Keratinocyte (primary cell): ENCODE data around the gene BAIAP3. TPM values are rescaled to one million over a fixed set of nuclear protein-coding genes. Genes with fewer than 3 reads are reported as not detected.

Source experiments
- DNase-seq: peaks from one replicate; pipeline ENCODE4 v3.0.0-alpha.2; 2011; ENCODE audit warnings: low read depth, missing footprints, low spot score
- FAIRE-seq: peaks from 2 replicates; lab custom pipeline; 2011; peaks lifted over from hg19 to GRCh38; lab: Jason Lieb, UNC
- H2AFZ ChIP-seq: 2 replicates; pipeline ENCODE4 v1.6.0; 2012; ENCODE audit warnings: low read length, control low read depth, inconsistent platforms; ENCODE audit not compliant: control insufficient read depth
- H3K27ac ChIP-seq: 2 replicates; pipeline ENCODE4 v1.5.1; 2011; ENCODE audit warnings: low read length; ENCODE audit not compliant: control insufficient read depth, insufficient read depth
- H3K27me3 ChIP-seq: 3 replicates; pipeline ENCODE4 v1.6.0; 2011; ENCODE audit warnings: low read length; ENCODE audit not compliant: control insufficient read depth, insufficient read depth; ENCODE audit errors: extremely low read depth
- H3K36me3 ChIP-seq, 2 experiments: 2 replicates in 1 of 2; 3 replicates in 1 of 2; pipeline ENCODE4 v1.5.1; 2011; ENCODE audit warnings: low read length in 2 of 2, mild to moderate bottlenecking in 1 of 2; ENCODE audit not compliant: control insufficient read depth in 2 of 2, insufficient read depth in 2 of 2; ENCODE audit errors: extremely low read depth in 1 of 2
- H3K4me1 ChIP-seq: 3 replicates; pipeline ENCODE4 v1.5.1; 2011; ENCODE audit warnings: low read length; ENCODE audit not compliant: control insufficient read depth, insufficient read depth; ENCODE audit errors: extremely low read depth
- H3K4me2 ChIP-seq: 3 replicates; pipeline ENCODE4 v1.6.0; 2011; ENCODE audit warnings: low read depth, low read length; ENCODE audit not compliant: control insufficient read depth, insufficient read depth; ENCODE audit errors: extremely low read depth
- H3K4me3 ChIP-seq, 3 experiments: fragments of 200-600 bp in 1 of 3; sonication (generic) in 1 of 3; 2 replicates in 2 of 3; 3 replicates in 1 of 3; pipeline ENCODE4 v1.5.1; 2011 to 2016; ENCODE audit warnings: low read length in 3 of 3, mild to moderate bottlenecking in 3 of 3, control low read depth in 2 of 3, inconsistent platforms in 1 of 3, low read depth in 1 of 3, mixed read lengths in 1 of 3, mixed run types in 1 of 3, moderate library complexity in 1 of 3; ENCODE audit not compliant: control insufficient read depth in 2 of 3, insufficient read depth in 2 of 3; ENCODE audit errors: extremely low read depth in 1 of 3
- H3K79me2 ChIP-seq: 2 replicates; pipeline ENCODE4 v1.6.0; 2012; ENCODE audit warnings: low read length; ENCODE audit not compliant: control insufficient read depth, insufficient read depth
- H3K9ac ChIP-seq: 3 replicates; pipeline ENCODE4 v1.6.0; 2011; ENCODE audit warnings: low read length; ENCODE audit not compliant: control insufficient read depth, insufficient read depth; ENCODE audit errors: extremely low read depth
- H3K9me1 ChIP-seq: 3 replicates; pipeline ENCODE4 v1.6.0; 2011; ENCODE audit warnings: low read length; ENCODE audit not compliant: control insufficient read depth, insufficient read depth; ENCODE audit errors: extremely low read depth
- H3K9me3 ChIP-seq: 2 replicates; pipeline ENCODE4 v1.5.1; 2012; ENCODE audit warnings: low read depth, low read length; ENCODE audit not compliant: control insufficient read depth
- H4K20me1 ChIP-seq: 3 replicates; pipeline ENCODE4 v1.6.0; 2011; ENCODE audit warnings: low read length; ENCODE audit not compliant: control insufficient read depth, insufficient read depth; ENCODE audit errors: extremely low read depth
- CTCF ChIP-seq, 3 experiments: IDR thresholded peaks in 1 of 3; conservative IDR thresholded peaks in 1 of 3; optimal IDR thresholded peaks in 1 of 3; 2 replicates in 2 of 3; 3 replicates in 1 of 3; pipeline versions ENCODE3 to v1.5.1; 2011; ENCODE audit warnings: low read length in 3 of 3, mild to moderate bottlenecking in 3 of 3, moderate library complexity in 2 of 3, control low read depth in 1 of 3, inconsistent platforms in 1 of 3; ENCODE audit not compliant: insufficient read depth in 2 of 3; ENCODE audit errors: extremely low read depth in 1 of 3
- EZH2 ChIP-seq: IDR thresholded peaks from one replicate; pipeline ENCODE4 v1.6.1; 2012; ENCODE audit warnings: inconsistent platforms, mild to moderate bottlenecking, low read length, moderate library complexity
- dilution Hi-C: fragments of 300-500 bp; cut with MboI; formaldehyde crosslinking; loops from one replicate; pipeline ENCODE4 v1.7.0; 2020; ENCODE audit warnings: low sequenced_read_pairs; ENCODE audit not compliant: extremely low pct_ligation_motif_present
- polyA plus RNA-seq, 5 experiments: library from polyadenylated mRNA; depleted of rRNA in 3 of 5; stranded (reverse) in 3 of 5; stranded (forward) in 1 of 5; unstranded in 1 of 5; fragments of >200 nt; gene quantifications; 1 replicate in 1 of 5; 2 replicates in 3 of 5; 3 replicates in 1 of 5; pipeline versions ENCODE4 v1.2.1 to v1.2.3, GENCODE V29; 2011 to 2012; ENCODE audit warnings: missing spikeins in 2 of 5, low read depth in 1 of 5, low replicate concordance in 1 of 5

BAIAP3 gene
- polyA plus RNA-seq, 1 donor (not counting 4 experiments of a cell fraction or from before 2014, with no cell fraction given), result not detected

GRCh38 chr16:1397779-1398178, 64.3 kb downstream of the BAIAP3 start:
- no peak overlapping the region for H3K9ac ChIP-seq
- DNase-seq (no peak), FAIRE-seq (no peak)
- peaks cover 0 to 5% of the 10 kb centered on the region in 2 experiments for H3K36me3 ChIP-seq
- no peaks in the 10 kb centered on the region for H3K9me3 ChIP-seq
- no peak for TF ChIP-seq CTCF (optimal IDR thresholded peaks at IDR 0.05 in 1 of 3, IDR thresholded peaks at IDR 0.05 in 1 of 3, conservative IDR thresholded peaks at IDR 0.05 in 1 of 3; ENCODE audit: extremely low read depth in 1 of 3, insufficient read depth in 2 of 3, low read length in 3 of 3)
- TF ChIP-seq EZH2, result no peak
- H3K9me1 ChIP-seq, result no peaks in the 10 kb centered on the region
- dilution Hi-C loops, result no loop called here
- no peaks in the 10 kb centered on the region for H3K79me2 ChIP-seq
- no peak overlapping the region for H3K27ac ChIP-seq
- no peaks in the 10 kb centered on the region for H4K20me1 ChIP-seq
- H3K27me3 ChIP-seq, result no peaks in the 10 kb centered on the region
- H3K4me3 ChIP-seq, result no peak overlapping the region
- H3K4me1 ChIP-seq, result no peaks in the 10 kb centered on the region
- H3K4me2 ChIP-seq, result no peak overlapping the region
- no peak overlapping the region for H2AFZ ChIP-seq

GRCh38 chr16:1398351-1398750, 64.9 kb downstream of the BAIAP3 start:
- Histone ChIP-seq H3K36me3 (peaks cover 0 to 7% of the 10 kb centered on the region in 2 experiments), H3K9ac (no peak overlapping the region)
- dilution Hi-C loops, result no loop called here

More at GRCh38 chr16:1398351-1398750, 64.9 kb downstream of the BAIAP3 start:
- Histone ChIP-seq H3K9me3 (no peaks in the 10 kb centered on the region), H4K20me1 (no peaks in the 10 kb centered on the region), H3K79me2 (no peaks in the 10 kb centered on the region), H2AFZ (no peak overlapping the region), H3K27ac (no peak overlapping the region), H3K9me1 (no peaks in the 10 kb centered on the region), H3K4me2 (no peak overlapping the region), H3K27me3 (no peaks in the 10 kb centered on the region), H3K4me3 (no peak overlapping the region), H3K4me1 (no peaks in the 10 kb centered on the region)
- DNase-seq, result no peak
- no peak for FAIRE-seq
- no peak for TF ChIP-seq EZH2
- no peak for TF ChIP-seq CTCF (optimal IDR thresholded peaks at IDR 0.05 in 1 of 3, IDR thresholded peaks at IDR 0.05 in 1 of 3, conservative IDR thresholded peaks at IDR 0.05 in 1 of 3; ENCODE audit: extremely low read depth in 1 of 3, insufficient read depth in 2 of 3, low read length in 3 of 3)

Other genes with a start within 250 kb of the BAIAP3 start
- not detected in 3 replicates for gene C1QTNF8, start 237.4 kb upstream of the BAIAP3 start, polyA plus RNA-seq
- 0.05 to 0.06 TPM in 2 of 3 replicates, not detected in the other for gene CACNA1H, start 180.5 kb upstream of the BAIAP3 start, polyA plus RNA-seq
- gene TPSG1, start 108.4 kb upstream of the BAIAP3 start, polyA plus RNA-seq, result not detected in 3 replicates
- not detected in 3 replicates for gene TPSB2, start 103.5 kb upstream of the BAIAP3 start, polyA plus RNA-seq
- gene TPSAB1, start 92.9 kb upstream of the BAIAP3 start, polyA plus RNA-seq, result not detected in 3 replicates
- gene TPSD1, start 77.6 kb upstream of the BAIAP3 start, polyA plus RNA-seq, result not detected in 3 replicates
- gene UBE2I, start 24.0 kb upstream of the BAIAP3 start, polyA plus RNA-seq, result 72.8 to 157 TPM (median 139 TPM) in 3 replicates
- gene TSR3, start 18.2 kb downstream of the BAIAP3 start, polyA plus RNA-seq, result 33.0 to 49.0 TPM (median 40.8 TPM) in 3 replicates
- gene GNPTG, start 18.3 kb downstream of the BAIAP3 start, polyA plus RNA-seq, result 30.9 to 68.7 TPM (median 30.9 TPM) in 3 replicates
- 1.9 to 4.2 TPM (median 2.3 TPM) in 3 replicates for gene UNKL, start 81.1 kb downstream of the BAIAP3 start, polyA plus RNA-seq
- 19.7 to 26.6 TPM (median 20.6 TPM) in 3 replicates for gene UQCC4, start 87.1 kb downstream of the BAIAP3 start, polyA plus RNA-seq
- not detected in 3 replicates for gene PERCC1, start 97.4 kb downstream of the BAIAP3 start, polyA plus RNA-seq
- gene CCDC154, start 110.9 kb downstream of the BAIAP3 start, polyA plus RNA-seq, result 0.46 to 0.91 TPM in 2 of 3 replicates, not detected in the other
- 13.3 to 26.3 TPM (median 23.3 TPM) in 3 replicates for gene CLCN7, start 141.4 kb downstream of the BAIAP3 start, polyA plus RNA-seq
- gene PTX4, start 155.3 kb downstream of the BAIAP3 start, polyA plus RNA-seq, result not detected in 3 replicates
- gene TELO2, start 159.7 kb downstream of the BAIAP3 start, polyA plus RNA-seq, result 7.9 to 11.3 TPM (median 11.3 TPM) in 3 replicates
- 0.86 to 1.3 TPM (median 1.0 TPM) in 3 replicates for gene TMEM204, start 200.0 kb downstream of the BAIAP3 start, polyA plus RNA-seq